ENCODE measurements around the gene LPCAT1. TPM values are rescaled to one million over a fixed set of nuclear protein-coding genes. Genes with fewer than 3 reads are reported as not detected.

LPCAT1 gene
- total and polyA plus RNA-seq, 10 of the 15 experiments (the other 5 are each of a cell fraction or from before 2014, with no cell fraction given) = 2.3 to 109 (median 72.7) TPM

- TF ChIP-seq MEF2A (IDR thresholded peaks at IDR 0.05; ENCODE audit: insufficient read depth, low read depth, low read length) (no peak), IKZF2 (IDR thresholded peaks at IDR 0.05) (peak in 1 of 2 experiments; percentile 17; a peak in 2 of 4 replicates), EED (IDR thresholded peaks at IDR 0.05; ENCODE audit: low read depth) (peak; percentile 54), KLF5 (IDR thresholded peaks at IDR 0.05; ENCODE audit: partially characterized antibody) (no peak), ATF7 (IDR thresholded peaks at IDR 0.05; ENCODE audit: low read depth) (0 out of 2 replicates have a peak, but pooled peaks have one; percentile 9), HCFC1 (IDR thresholded peaks at IDR 0.05; ENCODE audit: low read length) (no peak), NFYA (IDR thresholded peaks at IDR 0.05; ENCODE audit: borderline replicate concordance, low read depth, low read length) (no peak)
- TF ChIP-seq, protein P1, sequence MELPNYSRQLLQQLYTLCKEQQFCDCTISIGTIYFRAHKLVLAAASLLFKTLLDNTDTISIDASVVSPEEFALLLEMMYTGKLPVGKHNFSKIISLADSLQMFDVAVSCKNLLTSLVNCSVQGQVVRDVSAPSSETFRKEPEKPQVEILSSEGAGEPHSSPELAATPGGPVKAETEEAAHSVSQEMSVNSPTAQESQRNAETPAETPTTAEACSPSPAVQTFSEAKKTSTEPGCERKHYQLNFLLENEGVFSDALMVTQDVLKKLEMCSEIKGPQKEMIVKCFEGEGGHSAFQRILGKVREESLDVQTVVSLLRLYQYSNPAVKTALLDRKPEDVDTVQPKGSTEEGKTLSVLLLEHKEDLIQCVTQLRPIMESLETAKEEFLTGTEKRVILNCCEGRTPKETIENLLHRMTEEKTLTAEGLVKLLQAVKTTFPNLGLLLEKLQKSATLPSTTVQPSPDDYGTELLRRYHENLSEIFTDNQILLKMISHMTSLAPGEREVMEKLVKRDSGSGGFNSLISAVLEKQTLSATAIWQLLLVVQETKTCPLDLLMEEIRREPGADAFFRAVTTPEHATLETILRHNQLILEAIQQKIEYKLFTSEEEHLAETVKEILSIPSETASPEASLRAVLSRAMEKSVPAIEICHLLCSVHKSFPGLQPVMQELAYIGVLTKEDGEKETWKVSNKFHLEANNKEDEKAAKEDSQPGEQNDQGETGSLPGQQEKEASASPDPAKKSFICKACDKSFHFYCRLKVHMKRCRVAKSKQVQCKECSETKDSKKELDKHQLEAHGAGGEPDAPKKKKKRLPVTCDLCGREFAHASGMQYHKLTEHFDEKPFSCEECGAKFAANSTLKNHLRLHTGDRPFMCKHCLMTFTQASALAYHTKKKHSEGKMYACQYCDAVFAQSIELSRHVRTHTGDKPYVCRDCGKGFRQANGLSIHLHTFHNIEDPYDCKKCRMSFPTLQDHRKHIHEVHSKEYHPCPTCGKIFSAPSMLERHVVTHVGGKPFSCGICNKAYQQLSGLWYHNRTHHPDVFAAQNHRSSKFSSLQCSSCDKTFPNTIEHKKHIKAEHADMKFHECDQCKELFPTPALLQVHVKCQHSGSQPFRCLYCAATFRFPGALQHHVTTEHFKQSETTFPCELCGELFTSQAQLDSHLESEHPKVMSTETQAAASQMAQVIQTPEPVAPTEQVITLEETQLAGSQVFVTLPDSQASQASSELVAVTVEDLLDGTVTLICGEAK (IDR thresholded peaks at IDR 0.05; ENCODE audit: borderline replicate concordance) = no peak
- TF ChIP-seq, protein P2, sequence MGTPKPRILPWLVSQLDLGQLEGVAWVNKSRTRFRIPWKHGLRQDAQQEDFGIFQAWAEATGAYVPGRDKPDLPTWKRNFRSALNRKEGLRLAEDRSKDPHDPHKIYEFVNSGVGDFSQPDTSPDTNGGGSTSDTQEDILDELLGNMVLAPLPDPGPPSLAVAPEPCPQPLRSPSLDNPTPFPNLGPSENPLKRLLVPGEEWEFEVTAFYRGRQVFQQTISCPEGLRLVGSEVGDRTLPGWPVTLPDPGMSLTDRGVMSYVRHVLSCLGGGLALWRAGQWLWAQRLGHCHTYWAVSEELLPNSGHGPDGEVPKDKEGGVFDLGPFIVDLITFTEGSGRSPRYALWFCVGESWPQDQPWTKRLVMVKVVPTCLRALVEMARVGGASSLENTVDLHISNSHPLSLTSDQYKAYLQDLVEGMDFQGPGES (IDR thresholded peaks at IDR 0.05) = no peak
- TF ChIP-seq, protein P3, sequence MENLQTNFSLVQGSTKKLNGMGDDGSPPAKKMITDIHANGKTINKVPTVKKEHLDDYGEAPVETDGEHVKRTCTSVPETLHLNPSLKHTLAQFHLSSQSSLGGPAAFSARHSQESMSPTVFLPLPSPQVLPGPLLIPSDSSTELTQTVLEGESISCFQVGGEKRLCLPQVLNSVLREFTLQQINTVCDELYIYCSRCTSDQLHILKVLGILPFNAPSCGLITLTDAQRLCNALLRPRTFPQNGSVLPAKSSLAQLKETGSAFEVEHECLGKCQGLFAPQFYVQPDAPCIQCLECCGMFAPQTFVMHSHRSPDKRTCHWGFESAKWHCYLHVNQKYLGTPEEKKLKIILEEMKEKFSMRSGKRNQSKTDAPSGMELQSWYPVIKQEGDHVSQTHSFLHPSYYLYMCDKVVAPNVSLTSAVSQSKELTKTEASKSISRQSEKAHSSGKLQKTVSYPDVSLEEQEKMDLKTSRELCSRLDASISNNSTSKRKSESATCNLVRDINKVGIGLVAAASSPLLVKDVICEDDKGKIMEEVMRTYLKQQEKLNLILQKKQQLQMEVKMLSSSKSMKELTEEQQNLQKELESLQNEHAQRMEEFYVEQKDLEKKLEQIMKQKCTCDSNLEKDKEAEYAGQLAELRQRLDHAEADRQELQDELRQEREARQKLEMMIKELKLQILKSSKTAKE (IDR thresholded peaks at IDR 0.05; ENCODE audit: low read depth, poor library complexity, severe bottlenecking) = no peak
- TF ChIP-seq, protein P4, sequence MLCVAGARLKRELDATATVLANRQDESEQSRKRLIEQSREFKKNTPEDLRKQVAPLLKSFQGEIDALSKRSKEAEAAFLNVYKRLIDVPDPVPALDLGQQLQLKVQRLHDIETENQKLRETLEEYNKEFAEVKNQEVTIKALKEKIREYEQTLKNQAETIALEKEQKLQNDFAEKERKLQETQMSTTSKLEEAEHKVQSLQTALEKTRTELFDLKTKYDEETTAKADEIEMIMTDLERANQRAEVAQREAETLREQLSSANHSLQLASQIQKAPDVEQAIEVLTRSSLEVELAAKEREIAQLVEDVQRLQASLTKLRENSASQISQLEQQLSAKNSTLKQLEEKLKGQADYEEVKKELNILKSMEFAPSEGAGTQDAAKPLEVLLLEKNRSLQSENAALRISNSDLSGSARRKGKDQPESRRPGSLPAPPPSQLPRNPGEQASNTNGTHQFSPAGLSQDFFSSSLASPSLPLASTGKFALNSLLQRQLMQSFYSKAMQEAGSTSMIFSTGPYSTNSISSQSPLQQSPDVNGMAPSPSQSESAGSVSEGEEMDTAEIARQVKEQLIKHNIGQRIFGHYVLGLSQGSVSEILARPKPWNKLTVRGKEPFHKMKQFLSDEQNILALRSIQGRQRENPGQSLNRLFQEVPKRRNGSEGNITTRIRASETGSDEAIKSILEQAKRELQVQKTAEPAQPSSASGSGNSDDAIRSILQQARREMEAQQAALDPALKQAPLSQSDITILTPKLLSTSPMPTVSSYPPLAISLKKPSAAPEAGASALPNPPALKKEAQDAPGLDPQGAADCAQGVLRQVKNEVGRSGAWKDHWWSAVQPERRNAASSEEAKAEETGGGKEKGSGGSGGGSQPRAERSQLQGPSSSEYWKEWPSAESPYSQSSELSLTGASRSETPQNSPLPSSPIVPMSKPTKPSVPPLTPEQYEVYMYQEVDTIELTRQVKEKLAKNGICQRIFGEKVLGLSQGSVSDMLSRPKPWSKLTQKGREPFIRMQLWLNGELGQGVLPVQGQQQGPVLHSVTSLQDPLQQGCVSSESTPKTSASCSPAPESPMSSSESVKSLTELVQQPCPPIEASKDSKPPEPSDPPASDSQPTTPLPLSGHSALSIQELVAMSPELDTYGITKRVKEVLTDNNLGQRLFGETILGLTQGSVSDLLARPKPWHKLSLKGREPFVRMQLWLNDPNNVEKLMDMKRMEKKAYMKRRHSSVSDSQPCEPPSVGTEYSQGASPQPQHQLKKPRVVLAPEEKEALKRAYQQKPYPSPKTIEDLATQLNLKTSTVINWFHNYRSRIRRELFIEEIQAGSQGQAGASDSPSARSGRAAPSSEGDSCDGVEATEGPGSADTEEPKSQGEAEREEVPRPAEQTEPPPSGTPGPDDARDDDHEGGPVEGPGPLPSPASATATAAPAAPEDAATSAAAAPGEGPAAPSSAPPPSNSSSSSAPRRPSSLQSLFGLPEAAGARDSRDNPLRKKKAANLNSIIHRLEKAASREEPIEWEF (IDR thresholded peaks at IDR 0.05; ENCODE audit: insufficient replicate concordance, low read depth, low read length) = no peak
- TF ChIP-seq, protein P5, sequence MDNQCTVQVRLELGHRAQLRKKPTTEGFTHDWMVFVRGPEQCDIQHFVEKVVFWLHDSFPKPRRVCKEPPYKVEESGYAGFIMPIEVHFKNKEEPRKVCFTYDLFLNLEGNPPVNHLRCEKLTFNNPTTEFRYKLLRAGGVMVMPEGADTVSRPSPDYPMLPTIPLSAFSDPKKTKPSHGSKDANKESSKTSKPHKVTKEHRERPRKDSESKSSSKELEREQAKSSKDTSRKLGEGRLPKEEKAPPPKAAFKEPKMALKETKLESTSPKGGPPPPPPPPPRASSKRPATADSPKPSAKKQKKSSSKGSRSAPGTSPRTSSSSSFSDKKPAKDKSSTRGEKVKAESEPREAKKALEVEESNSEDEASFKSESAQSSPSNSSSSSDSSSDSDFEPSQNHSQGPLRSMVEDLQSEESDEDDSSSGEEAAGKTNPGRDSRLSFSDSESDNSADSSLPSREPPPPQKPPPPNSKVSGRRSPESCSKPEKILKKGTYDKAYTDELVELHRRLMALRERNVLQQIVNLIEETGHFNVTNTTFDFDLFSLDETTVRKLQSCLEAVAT (IDR thresholded peaks at IDR 0.05) = peak; percentile 39; the same call in 1 of the 2 replicates
Measured at GRCh38 chr5:1490376-1490775, 33.4 kb downstream of the LPCAT1 start (continued).
